Activated naive CD8-positive, alpha-beta T cell treated with anti-CD3 and anti-CD28 coated beads, Interleukin-2, amount 10 ng/mL, durations not matched to agents 7 days and 5 days (primary cell): ENCODE measurements around the gene SNX32. TPM values are rescaled to one million over a fixed set of nuclear protein-coding genes. Genes with fewer than 3 reads are reported as not detected.

ENCODE experiments used
- ATAC-seq: fragments of 150-1000 bp; cut with Tn5 transposase; one replicate; pipeline ENCODE4 v1.10.0; 2021; ENCODE audit warnings: low read depth, moderate library complexity
- POLR2A ChIA-PET: fragments of 350-600 bp; sonication (Branson Sonifier 250); formaldehyde crosslinking; loops from one replicate; lab custom pipeline; 2021; ENCODE audit warnings: antibody characterized with exemption; lab: Charles Lee
- DNase-seq: peaks from one replicate; pipeline ENCODE4 v3.0.0; 2021
- H3K27ac Mint-ChIP-seq: one replicate; pipeline ENCODE4 v1.8.0; 2022; ENCODE audit warnings: mild to moderate bottlenecking, mixed read lengths
- H3K27me3 Mint-ChIP-seq: one replicate; pipeline ENCODE4 v1.8.0; 2022; ENCODE audit warnings: mild to moderate bottlenecking, moderate library complexity, mixed read lengths
- H3K36me3 Mint-ChIP-seq: one replicate; pipeline ENCODE4 v1.8.0; 2021; ENCODE audit warnings: mild to moderate bottlenecking, mixed read lengths
- H3K4me1 Mint-ChIP-seq: one replicate; pipeline ENCODE4 v1.8.0; 2021; ENCODE audit warnings: mixed read lengths
- H3K4me3 Mint-ChIP-seq: one replicate; pipeline ENCODE4 v1.8.0; 2022; ENCODE audit warnings: mild to moderate bottlenecking, moderate library complexity, mixed read lengths
- H3K9me3 Mint-ChIP-seq: one replicate; pipeline ENCODE4 v1.8.0; 2021; ENCODE audit warnings: mixed read lengths
- total RNA-seq, 2 experiments: library from RNA; stranded (reverse); gene quantifications; one replicate each; pipeline ENCODE4 v1.2.3, GENCODE V29; 2021

The SNX32 gene
- total RNA-seq, 2 experiments from 2014 or later, result 2.6 to 3.6 TPM

DNA sequence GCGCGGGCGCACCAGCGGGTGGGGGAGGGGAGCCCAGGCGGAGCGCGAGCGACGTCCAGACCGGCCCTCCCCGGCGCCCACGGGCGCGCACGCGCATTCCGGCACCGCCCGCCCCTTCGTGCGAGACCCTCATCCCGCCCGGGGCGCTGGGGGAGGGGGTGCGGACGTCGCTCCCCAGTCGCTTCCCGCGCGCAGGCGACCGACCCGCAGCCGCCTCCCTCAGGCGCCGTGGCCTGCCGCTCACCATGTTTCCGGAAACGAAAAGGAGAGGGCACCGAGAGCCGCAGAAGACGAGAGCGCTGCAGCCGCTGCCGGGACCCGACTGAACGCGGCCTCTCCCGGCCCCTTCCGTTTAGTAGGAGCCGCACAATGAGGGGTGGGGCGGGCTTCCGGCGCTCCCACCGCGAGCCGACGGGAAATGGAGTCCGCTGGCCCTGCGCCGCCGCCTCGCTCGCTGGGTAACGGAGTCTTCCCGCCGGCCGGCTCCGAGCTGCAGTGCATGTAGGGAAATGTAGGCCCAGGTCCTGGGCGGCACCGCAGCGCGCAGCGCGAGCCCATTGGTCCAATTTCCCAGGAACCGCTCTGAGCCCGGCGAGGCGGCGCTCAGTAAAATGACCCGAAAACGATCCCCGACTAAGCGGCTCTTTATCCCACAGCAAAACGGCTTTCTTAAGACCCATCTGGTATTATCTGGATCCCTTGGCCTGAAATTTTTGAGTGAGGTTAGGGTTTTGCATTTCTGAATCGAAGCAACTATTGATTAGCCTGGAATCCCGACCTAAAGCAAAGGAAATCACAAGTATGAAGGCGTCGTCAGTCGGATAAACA is 24.3 kb downstream of the SNX32 start, which contains the start of gene CFL1:
CFL1 (minus strand) TSS at position 328 of the 828 bp plus-strand sequence; CDS start at position 247, 81 bp downstream.
- ATAC-seq (peak; percentile 60), DNase-seq (peak; percentile 97)
- Mint-ChIP-seq H3K27me3 (no peaks in the 10 kb centered on the region), H3K27ac (peak within 1 kb of the TSS; percentile 93), H3K9me3 (no peaks in the 10 kb centered on the region), H3K4me3 (peak within 1 kb of the TSS; percentile 91), H3K4me1 (peaks cover 46% of the 10 kb centered on the region), H3K36me3 (peaks cover 43% of the 10 kb centered on the region)
- POLR2A ChIA-PET, result interaction anchor here (0.6 to 8.3 kb wide), 20 partner anchors 8 to 410 kb away, joined by 3 to 304 read pairs (median 8); partner anchors contain the start of genes C11orf68, CCDC85B, CTSW and EFEMP2

- Mint-ChIP-seq H3K27me3 (no peaks in the 10 kb centered on the region), H3K4me1 (peaks cover 43% of the 10 kb centered on the region), H3K27ac (peak overlapping the region; percentile 93), H3K4me3 (peak overlapping the region; percentile 91), H3K36me3 (peaks cover 37% of the 10 kb centered on the region), H3K9me3 (no peaks in the 10 kb centered on the region)
- ATAC-seq (no peak), DNase-seq (no peak)
- POLR2A ChIA-PET, result interaction anchor here (0.6 to 8.3 kb wide), 23 partner anchors 8 to 436 kb away, joined by 3 to 304 read pairs (median 6); partner anchors contain the start of genes C11orf68, CCDC85B, CTSW and EFEMP2
Observed at GRCh38 chr11:65858681-65859087, 24.9 kb downstream of the SNX32 start.

GRCh38 chr11:65859095-65859811 is 25.5 kb downstream of the SNX32 start:
- POLR2A ChIA-PET, result interaction anchor here (0.6 to 8.3 kb wide), 34 partner anchors 6 to 607 kb away, joined by 3 to 304 read pairs (median 6); partner anchors contain the start of genes AP5B1, BANF1, CCDC85B and CD248
- DNase-seq (peak; percentile 97), ATAC-seq (peak; percentile 72)
- Mint-ChIP-seq H3K27ac (peak overlapping the region; percentile 98), H3K36me3 (peaks cover 33% of the 10 kb centered on the region), H3K9me3 (no peaks in the 10 kb centered on the region), H3K4me1 (peaks cover 38% of the 10 kb centered on the region), H3K27me3 (no peaks in the 10 kb centered on the region), H3K4me3 (peak overlapping the region; percentile 91)

DNA sequence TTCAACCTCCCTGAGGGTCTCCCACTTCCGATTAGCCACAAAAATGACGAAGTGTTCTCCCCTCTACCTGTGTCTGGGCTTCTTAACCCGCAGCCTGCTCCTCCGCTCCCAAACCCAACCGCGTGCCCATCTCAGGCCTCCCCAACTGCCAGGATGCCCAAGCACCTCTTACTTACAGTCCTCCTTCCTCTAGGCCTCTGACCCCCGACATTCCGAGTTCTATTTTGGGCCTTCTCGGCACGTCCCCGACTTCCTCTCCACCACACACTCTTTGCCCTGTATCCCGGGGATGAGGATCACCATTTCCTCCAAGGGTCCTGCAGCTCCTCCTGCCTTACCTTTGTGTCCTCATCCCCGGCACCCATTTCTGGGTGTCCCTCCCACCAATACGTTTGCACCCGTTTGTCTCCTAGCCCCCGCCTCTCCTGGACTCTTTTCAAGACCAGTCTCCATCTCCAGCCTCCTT is 26.1 kb downstream of the SNX32 start:
- ATAC-seq, result peak; percentile 0
- no peaks in the 10 kb centered on the region for H3K27me3 Mint-ChIP-seq
- peaks cover 28% of the 10 kb centered on the region for H3K36me3 Mint-ChIP-seq
- DNase-seq, result no peak
- H3K9me3 Mint-ChIP-seq, result no peaks in the 10 kb centered on the region
- POLR2A ChIA-PET, result interaction anchor here (0.6 to 8.3 kb wide), 34 partner anchors 7 to 607 kb away, joined by 3 to 304 read pairs (median 5); partner anchors contain the start of genes AP5B1, BANF1, CCDC85B and CD248
- peak overlapping the region; percentile 98 for H3K27ac Mint-ChIP-seq
- peaks cover 34% of the 10 kb centered on the region for H3K4me1 Mint-ChIP-seq
- peak overlapping the region; percentile 91 for H3K4me3 Mint-ChIP-seq

- Mint-ChIP-seq H3K4me1 (peaks cover 38% of the 10 kb centered on the region), H3K9me3 (no peaks in the 10 kb centered on the region), H3K27me3 (no peaks in the 10 kb centered on the region), H3K4me3 (peak within 1 kb of the TSS; percentile 91), H3K36me3 (peaks cover 26% of the 10 kb centered on the region), H3K27ac (peak within 1 kb of the TSS; percentile 98)
- peak; percentile 30 for ATAC-seq
- POLR2A ChIA-PET, result interaction anchor here (0.6 to 8.3 kb wide), 27 partner anchors 8 to 393 kb away, joined by 3 to 304 read pairs (median 7); partner anchors contain the start of genes AP5B1, CCDC85B, CTSW and EFEMP2
- DNase-seq, result peak; percentile 98
Observed at GRCh38 chr11:65860278-65861164, 26.8 kb downstream of the SNX32 start, which contains the start of gene MUS81. TSS of gene MUS81 (plus strand) at chr11:65860433. CDS start at chr11:65860754, 321 bp downstream.

DNA sequence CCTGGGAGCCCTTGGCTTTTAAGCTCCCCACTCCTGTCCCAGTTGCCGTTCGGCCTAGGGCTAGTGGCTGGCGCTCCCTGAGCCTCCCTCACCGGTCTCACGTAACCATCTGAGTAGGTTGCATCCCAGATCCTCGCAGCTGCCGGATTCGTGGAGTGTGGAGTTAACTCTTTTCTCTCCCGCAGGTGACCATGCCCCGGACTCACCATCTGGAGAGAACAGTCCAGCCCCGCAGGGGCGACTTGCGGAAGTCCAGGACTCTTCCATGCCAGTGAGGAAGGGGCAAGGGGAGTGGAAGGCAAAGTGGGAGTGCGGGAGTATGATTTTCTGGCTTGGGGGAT is 27.4 kb downstream of the SNX32 start:
- H3K27me3 Mint-ChIP-seq, result no peaks in the 10 kb centered on the region
- ATAC-seq, result no peak
- POLR2A ChIA-PET, result interaction anchor here (0.7 to 8.3 kb wide), 13 partner anchors 8 to 392 kb away, joined by 3 to 304 read pairs (median 7); partner anchors contain the start of genes CCDC85B, CTSW, EFEMP2 and FIBP
- peaks cover 20% of the 10 kb centered on the region for H3K36me3 Mint-ChIP-seq
- DNase-seq, result no peak
- peaks cover 32% of the 10 kb centered on the region for H3K4me1 Mint-ChIP-seq
- peak overlapping the region; percentile 98 for H3K27ac Mint-ChIP-seq
- peak overlapping the region; percentile 91 for H3K4me3 Mint-ChIP-seq
- no peaks in the 10 kb centered on the region for H3K9me3 Mint-ChIP-seq

GRCh38 chr11:65861533-65862183 is 27.9 kb downstream of the SNX32 start:
- Mint-ChIP-seq H3K36me3 (peaks cover 14% of the 10 kb centered on the region), H3K27me3 (no peaks in the 10 kb centered on the region), H3K4me3 (peak overlapping the region; percentile 91), H3K9me3 (no peaks in the 10 kb centered on the region), H3K4me1 (peaks cover 27% of the 10 kb centered on the region), H3K27ac (peak overlapping the region; percentile 98)
- DNase-seq, result peak; percentile 31
- no peak for ATAC-seq
- POLR2A ChIA-PET, result interaction anchor here (0.8 to 8.3 kb wide), 7 partner anchors 9 to 363 kb away, joined by 3 to 304 read pairs (median 30); partner anchors contain the start of genes CCDC85B, CTSW, EFEMP2 and FIBP

GRCh38 chr11:65862191-65862735 is 28.5 kb downstream of the SNX32 start:
- H3K27me3 Mint-ChIP-seq, result no peaks in the 10 kb centered on the region
- peaks cover 14% of the 10 kb centered on the region for H3K36me3 Mint-ChIP-seq
- POLR2A ChIA-PET, result interaction anchor here (1.7 to 8.3 kb wide), 4 partner anchors 9 to 56 kb away, joined by 4 to 304 read pairs (median 99); partner anchors contain the start of genes CCDC85B, EFEMP2 and FIBP
- peak overlapping the region; percentile 91 for H3K4me3 Mint-ChIP-seq
- peak overlapping the region; percentile 70 for H3K27ac Mint-ChIP-seq
- ATAC-seq (no peak), DNase-seq (peak; percentile 28)
- H3K9me3 Mint-ChIP-seq, result no peaks in the 10 kb centered on the region
- H3K4me1 Mint-ChIP-seq, result peaks cover 25% of the 10 kb centered on the region

- Mint-ChIP-seq H3K9me3 (no peaks in the 10 kb centered on the region), H3K4me1 (peaks cover 26% of the 10 kb centered on the region), H3K27ac (peak overlapping the region; percentile 70), H3K36me3 (peaks cover 17% of the 10 kb centered on the region), H3K27me3 (no peaks in the 10 kb centered on the region), H3K4me3 (peak overlapping the region; percentile 63)
- ATAC-seq, result no peak
- DNase-seq, result peak; percentile 22
- POLR2A ChIA-PET, result interaction anchor here (1.7 to 8.3 kb wide), 4 partner anchors 8 to 55 kb away, joined by 4 to 304 read pairs (median 99); partner anchors contain the start of genes CCDC85B, EFEMP2 and FIBP
Observed at GRCh38 chr11:65862941-65863888, 29.5 kb downstream of the SNX32 start.

GRCh38 chr11:65863889-65864705 is 30.3 kb downstream of the SNX32 start:
- H3K27ac Mint-ChIP-seq, result no peak overlapping the region
- H3K27me3 Mint-ChIP-seq, result no peaks in the 10 kb centered on the region
- H3K36me3 Mint-ChIP-seq, result peaks cover 17% of the 10 kb centered on the region
- no peak overlapping the region for H3K4me3 Mint-ChIP-seq
- ATAC-seq (no peak), DNase-seq (no peak)
- no peaks in the 10 kb centered on the region for H3K9me3 Mint-ChIP-seq
- POLR2A ChIA-PET, result interaction anchor here (1.2 to 8.3 kb wide), 5 partner anchors 7 to 54 kb away, joined by 4 to 304 read pairs (median 22); partner anchors contain the start of genes CCDC85B, EFEMP2 and FIBP
- peaks cover 23% of the 10 kb centered on the region for H3K4me1 Mint-ChIP-seq
